ENCODE data around the gene ARHGDIA.
A peak's percentile ranks its signal among the peaks of the same experiment; 100 is the strongest.

The ARHGDIA gene

GRCh38 chr17:81829858-81830257 lies 41.3 kb downstream of the ARHGDIA start:
- DNase-seq, result peak; percentile 11
- Histone ChIP-seq H3K36me3 (peaks cover 24% of the 10 kb centered on the region), H3K4me3 (ENCODE audit: low read depth, low read length) (no peak overlapping the region), H3K27me3 (ENCODE audit: insufficient read depth, low read depth, severe bottlenecking) (no peaks in the 10 kb centered on the region), H3K27ac (no peak overlapping the region), H3K9me3 (ENCODE audit: severe bottlenecking) (no peaks in the 10 kb centered on the region)
- TF ChIP-seq, protein P1, sequence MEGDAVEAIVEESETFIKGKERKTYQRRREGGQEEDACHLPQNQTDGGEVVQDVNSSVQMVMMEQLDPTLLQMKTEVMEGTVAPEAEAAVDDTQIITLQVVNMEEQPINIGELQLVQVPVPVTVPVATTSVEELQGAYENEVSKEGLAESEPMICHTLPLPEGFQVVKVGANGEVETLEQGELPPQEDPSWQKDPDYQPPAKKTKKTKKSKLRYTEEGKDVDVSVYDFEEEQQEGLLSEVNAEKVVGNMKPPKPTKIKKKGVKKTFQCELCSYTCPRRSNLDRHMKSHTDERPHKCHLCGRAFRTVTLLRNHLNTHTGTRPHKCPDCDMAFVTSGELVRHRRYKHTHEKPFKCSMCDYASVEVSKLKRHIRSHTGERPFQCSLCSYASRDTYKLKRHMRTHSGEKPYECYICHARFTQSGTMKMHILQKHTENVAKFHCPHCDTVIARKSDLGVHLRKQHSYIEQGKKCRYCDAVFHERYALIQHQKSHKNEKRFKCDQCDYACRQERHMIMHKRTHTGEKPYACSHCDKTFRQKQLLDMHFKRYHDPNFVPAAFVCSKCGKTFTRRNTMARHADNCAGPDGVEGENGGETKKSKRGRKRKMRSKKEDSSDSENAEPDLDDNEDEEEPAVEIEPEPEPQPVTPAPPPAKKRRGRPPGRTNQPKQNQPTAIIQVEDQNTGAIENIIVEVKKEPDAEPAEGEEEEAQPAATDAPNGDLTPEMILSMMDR (IDR thresholded peaks at IDR 0.05; ENCODE audit: low read depth, low read length), result no peak

DNA sequence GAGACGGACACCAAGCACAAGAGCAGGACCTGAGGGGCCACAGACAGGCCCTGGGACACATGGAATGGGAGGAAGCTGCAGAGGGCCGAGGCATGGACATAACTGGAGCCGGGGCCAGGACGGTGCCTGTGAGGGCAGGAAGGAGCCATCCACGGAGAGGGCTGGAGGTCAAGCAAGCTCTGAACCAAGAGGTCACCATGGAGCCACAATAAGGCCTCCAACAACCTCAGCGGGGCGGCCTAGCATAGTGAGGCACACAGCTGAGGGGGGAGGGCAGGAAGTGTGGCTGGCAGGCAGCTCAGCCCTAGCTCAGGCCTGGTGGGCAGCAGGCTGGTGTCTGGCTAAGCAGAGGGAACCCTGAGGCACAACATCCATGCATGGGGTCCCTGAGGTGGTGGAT lies 42.5 kb downstream of the ARHGDIA start:
- Histone ChIP-seq H3K4me3 (ENCODE audit: low read depth, low read length) (no peak overlapping the region), H3K27ac (no peak overlapping the region), H3K27me3 (ENCODE audit: insufficient read depth, low read depth, severe bottlenecking) (no peaks in the 10 kb centered on the region), H3K36me3 (peaks cover 19% of the 10 kb centered on the region), H3K9me3 (ENCODE audit: severe bottlenecking) (no peaks in the 10 kb centered on the region)
- TF ChIP-seq, protein P1 (IDR thresholded peaks at IDR 0.05; ENCODE audit: low read depth, low read length), result no peak
- DNase-seq, result no peak

DNA sequence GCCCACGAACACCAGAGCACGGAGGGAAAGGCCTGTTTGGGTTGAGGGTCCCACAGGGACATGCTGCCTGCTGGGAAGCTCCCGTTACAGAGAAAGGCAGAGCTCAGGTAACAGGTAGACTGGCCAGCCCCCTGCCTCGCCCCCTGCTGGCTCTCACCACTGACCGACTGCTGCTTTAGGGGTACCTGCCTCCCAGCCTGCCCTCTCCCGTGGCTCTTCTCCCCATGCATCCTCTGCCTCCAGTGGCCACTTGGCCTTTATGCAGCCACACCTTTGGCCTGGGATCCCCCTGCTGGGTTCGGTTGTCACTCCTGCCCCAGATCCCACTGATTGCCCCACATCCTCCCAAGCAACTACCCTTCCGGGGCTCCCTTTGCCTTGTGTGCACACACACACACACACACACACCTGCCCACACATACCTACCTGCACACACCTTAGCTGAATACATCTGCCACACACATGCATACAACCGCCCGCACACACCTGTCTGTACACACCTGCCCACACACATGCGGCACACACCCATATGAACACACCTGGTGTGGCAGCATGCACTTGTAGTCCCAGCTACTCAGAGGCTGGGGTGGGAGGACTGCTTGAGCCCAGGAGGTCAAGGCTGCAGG lies 45.2 kb downstream of the ARHGDIA start:
- H3K36me3 ChIP-seq, result peaks cover 23% of the 10 kb centered on the region
- H3K9me3 ChIP-seq (ENCODE audit: severe bottlenecking), result no peaks in the 10 kb centered on the region
- H3K27ac ChIP-seq, result no peak overlapping the region
- no peaks in the 10 kb centered on the region for H3K27me3 ChIP-seq (ENCODE audit: insufficient read depth, low read depth, severe bottlenecking)
- TF ChIP-seq, protein P1 (IDR thresholded peaks at IDR 0.05; ENCODE audit: low read depth, low read length), result peak; percentile 75
- no peak overlapping the region for H3K4me3 ChIP-seq (ENCODE audit: low read depth, low read length)
- peak; percentile 56 for DNase-seq

DNA sequence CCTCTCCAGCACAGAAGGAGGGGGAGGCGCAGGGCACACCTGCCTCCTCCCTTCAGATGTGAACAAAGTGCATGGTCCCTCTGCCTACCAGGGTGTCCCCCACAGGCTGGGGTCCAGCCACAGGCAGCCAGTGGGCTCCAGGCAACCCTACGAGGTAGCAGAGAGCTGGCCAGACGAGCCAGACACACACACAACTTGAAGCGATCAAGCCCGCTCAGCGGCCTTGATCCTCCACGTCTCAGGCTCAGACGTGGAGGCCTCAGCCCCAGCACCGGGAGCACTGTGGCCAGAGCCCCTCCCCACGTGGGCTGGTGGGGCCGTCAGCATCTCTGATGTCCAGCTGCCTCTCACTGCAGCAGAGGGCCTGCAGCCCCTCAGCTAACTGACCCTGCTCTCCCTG lies 46.5 kb downstream of the ARHGDIA start:
- Histone ChIP-seq H3K27ac (no peak overlapping the region; the same call in 1 of the 2 replicates), H3K36me3 (peaks cover 18% of the 10 kb centered on the region), H3K4me3 (ENCODE audit: low read depth, low read length) (no peak overlapping the region), H3K27me3 (ENCODE audit: insufficient read depth, low read depth, severe bottlenecking) (no peaks in the 10 kb centered on the region), H3K9me3 (ENCODE audit: severe bottlenecking) (no peaks in the 10 kb centered on the region)
- TF ChIP-seq, protein P1 (IDR thresholded peaks at IDR 0.05; ENCODE audit: low read depth, low read length), result no peak
- no peak for DNase-seq

GRCh38 chr17:81823820-81824550 lies 47.2 kb downstream of the ARHGDIA start:
- Histone ChIP-seq H3K36me3 (peaks cover 18% of the 10 kb centered on the region), H3K4me3 (ENCODE audit: low read depth, low read length) (no peak overlapping the region)

More at GRCh38 chr17:81823820-81824550, 47.2 kb downstream of the ARHGDIA start:
- Histone ChIP-seq H3K9me3 (ENCODE audit: severe bottlenecking) (no peaks in the 10 kb centered on the region), H3K27me3 (ENCODE audit: insufficient read depth, low read depth, severe bottlenecking) (no peaks in the 10 kb centered on the region), H3K27ac (peak overlapping the region; percentile 40)
- DNase-seq, result peak; percentile 68
- TF ChIP-seq, protein P1 (IDR thresholded peaks at IDR 0.05; ENCODE audit: low read depth, low read length), result no peak

Measured in WERI-Rb-1 (cell line).